ENCODE measurements around the gene ROR1. TPM values are rescaled to one million over a fixed set of nuclear protein-coding genes. Genes with fewer than 3 reads are reported as not detected.

The ROR1 gene
- total RNA-seq, 1 donor from 2014 or later: not detected

GRCh38 chr1:63886340-63886739 lies 112.5 kb downstream of the ROR1 start:
- no peaks in the 10 kb centered on the region for H3K36me3 Mint-ChIP-seq (ENCODE audit: low read depth)
- no peak for DNase-seq
- intact Hi-C loops (cut with micrococcal nuclease): no loop called here
- H3K27ac Mint-ChIP-seq: no peak overlapping the region
- no peak overlapping the region for H3K4me3 Mint-ChIP-seq
- H3K27me3 Mint-ChIP-seq: peaks cover 1% of the 10 kb centered on the region
- H3K4me1 Mint-ChIP-seq: no peaks in the 10 kb centered on the region
- H3K9me3 Mint-ChIP-seq: no peaks in the 10 kb centered on the region

DNA sequence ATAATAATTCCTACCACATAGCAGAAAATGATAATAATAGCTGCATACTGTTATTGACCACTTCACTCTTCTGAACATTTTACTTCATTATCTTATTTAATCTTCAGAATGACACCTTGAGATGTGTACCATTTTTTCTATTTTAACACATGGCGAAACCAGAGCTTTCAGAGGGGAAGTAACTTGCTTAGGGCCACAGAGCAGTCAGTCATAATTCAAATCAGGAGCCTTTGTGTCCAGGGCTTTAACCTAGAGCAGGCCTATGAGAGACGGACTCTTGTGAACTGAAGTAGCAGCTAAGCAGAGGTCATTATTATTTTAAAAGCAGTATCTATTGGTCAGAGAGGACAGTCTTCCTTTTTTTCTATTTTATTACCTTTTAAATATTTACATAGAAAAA lies 114.0 kb downstream of the ROR1 start:
- Mint-ChIP-seq H3K27ac (no peak overlapping the region), H3K9me3 (no peaks in the 10 kb centered on the region), H3K4me1 (no peaks in the 10 kb centered on the region), H3K36me3 (ENCODE audit: low read depth) (no peaks in the 10 kb centered on the region), H3K4me3 (no peak overlapping the region), H3K27me3 (no peaks in the 10 kb centered on the region)
- intact Hi-C loops (cut with micrococcal nuclease): no loop called here
- no peak for DNase-seq

DNA sequence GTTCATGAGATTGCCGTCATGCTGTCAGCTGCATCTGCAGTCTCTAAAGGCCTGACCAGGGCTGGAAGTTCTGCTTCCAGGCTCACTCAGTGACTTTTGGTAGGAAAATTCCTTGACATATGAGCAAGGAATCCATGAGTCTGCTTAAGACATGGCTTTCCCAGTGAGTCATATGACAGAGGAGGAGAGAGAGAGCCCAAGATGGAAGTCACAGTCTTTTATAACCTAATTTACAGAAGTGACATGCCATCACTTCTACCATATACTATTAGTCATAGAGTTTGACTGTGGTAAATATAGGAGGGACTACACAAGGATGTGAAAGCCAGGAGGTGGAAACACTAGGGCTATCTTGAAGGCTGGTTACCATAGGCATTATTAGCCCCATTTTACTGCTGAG lies 115.2 kb downstream of the ROR1 start:
- intact Hi-C loops (cut with micrococcal nuclease): no loop called here
- no peak overlapping the region for H3K4me3 Mint-ChIP-seq
- no peak overlapping the region for H3K27ac Mint-ChIP-seq
- no peak for DNase-seq
- no peaks in the 10 kb centered on the region for H3K9me3 Mint-ChIP-seq
- no peaks in the 10 kb centered on the region for H3K36me3 Mint-ChIP-seq (ENCODE audit: low read depth)
- no peaks in the 10 kb centered on the region for H3K27me3 Mint-ChIP-seq
- H3K4me1 Mint-ChIP-seq: no peaks in the 10 kb centered on the region

DNA sequence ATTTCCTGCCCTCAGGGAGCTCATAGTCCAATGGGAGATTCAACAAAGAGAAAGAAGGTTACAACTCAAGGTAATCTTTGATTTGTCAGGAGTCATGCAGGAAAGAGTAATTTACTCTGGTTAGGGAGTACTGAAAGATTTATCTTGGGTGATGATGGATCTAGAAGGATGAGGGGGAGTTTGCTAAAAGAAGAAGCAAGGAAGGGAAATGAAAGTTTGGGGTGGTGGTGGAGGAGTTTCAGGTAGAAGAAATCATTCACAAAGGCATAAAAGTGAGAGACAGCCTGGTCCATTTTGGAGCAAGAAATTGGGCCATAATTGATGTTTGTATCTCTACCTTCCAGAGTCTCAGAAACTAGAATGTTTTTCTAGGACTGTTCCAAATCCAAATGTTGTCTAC lies 116.7 kb downstream of the ROR1 start:
- H3K4me3 Mint-ChIP-seq: no peak overlapping the region
- H3K36me3 Mint-ChIP-seq (ENCODE audit: low read depth): no peaks in the 10 kb centered on the region
- no peaks in the 10 kb centered on the region for H3K9me3 Mint-ChIP-seq
- H3K4me1 Mint-ChIP-seq: no peaks in the 10 kb centered on the region
- H3K27ac Mint-ChIP-seq: no peak overlapping the region
- peaks cover 2% of the 10 kb centered on the region for H3K27me3 Mint-ChIP-seq
- no peak for DNase-seq
- intact Hi-C loops (cut with micrococcal nuclease): no loop called here

GRCh38 chr1:63891060-63891690 lies 117.4 kb downstream of the ROR1 start:
- no peaks in the 10 kb centered on the region for H3K36me3 Mint-ChIP-seq (ENCODE audit: low read depth)
- no peak for DNase-seq
- no peaks in the 10 kb centered on the region for H3K9me3 Mint-ChIP-seq
- no peak overlapping the region for H3K27ac Mint-ChIP-seq
- peaks cover 2% of the 10 kb centered on the region for H3K27me3 Mint-ChIP-seq
- H3K4me3 Mint-ChIP-seq: no peak overlapping the region
- intact Hi-C loops (cut with micrococcal nuclease): no loop called here
- H3K4me1 Mint-ChIP-seq: no peaks in the 10 kb centered on the region

GRCh38 chr1:63892632-63893395 lies 119.0 kb downstream of the ROR1 start:
- no peak for DNase-seq
- no peak overlapping the region for H3K4me3 Mint-ChIP-seq
- intact Hi-C loops (cut with micrococcal nuclease): no loop called here
- no peaks in the 10 kb centered on the region for H3K9me3 Mint-ChIP-seq
- peaks cover 4% of the 10 kb centered on the region for H3K27me3 Mint-ChIP-seq
- H3K27ac Mint-ChIP-seq: no peak overlapping the region
- H3K4me1 Mint-ChIP-seq: no peaks in the 10 kb centered on the region
- no peaks in the 10 kb centered on the region for H3K36me3 Mint-ChIP-seq (ENCODE audit: low read depth)

GRCh38 chr1:63893976-63894375 lies 120.2 kb downstream of the ROR1 start:
- intact Hi-C loops (cut with micrococcal nuclease): no loop called here
- DNase-seq: no peak
- Mint-ChIP-seq H3K27me3 (peaks cover 8% of the 10 kb centered on the region), H3K9me3 (no peaks in the 10 kb centered on the region), H3K27ac (no peak overlapping the region), H3K36me3 (ENCODE audit: low read depth) (no peaks in the 10 kb centered on the region), H3K4me1 (no peaks in the 10 kb centered on the region), H3K4me3 (no peak overlapping the region)

DNA sequence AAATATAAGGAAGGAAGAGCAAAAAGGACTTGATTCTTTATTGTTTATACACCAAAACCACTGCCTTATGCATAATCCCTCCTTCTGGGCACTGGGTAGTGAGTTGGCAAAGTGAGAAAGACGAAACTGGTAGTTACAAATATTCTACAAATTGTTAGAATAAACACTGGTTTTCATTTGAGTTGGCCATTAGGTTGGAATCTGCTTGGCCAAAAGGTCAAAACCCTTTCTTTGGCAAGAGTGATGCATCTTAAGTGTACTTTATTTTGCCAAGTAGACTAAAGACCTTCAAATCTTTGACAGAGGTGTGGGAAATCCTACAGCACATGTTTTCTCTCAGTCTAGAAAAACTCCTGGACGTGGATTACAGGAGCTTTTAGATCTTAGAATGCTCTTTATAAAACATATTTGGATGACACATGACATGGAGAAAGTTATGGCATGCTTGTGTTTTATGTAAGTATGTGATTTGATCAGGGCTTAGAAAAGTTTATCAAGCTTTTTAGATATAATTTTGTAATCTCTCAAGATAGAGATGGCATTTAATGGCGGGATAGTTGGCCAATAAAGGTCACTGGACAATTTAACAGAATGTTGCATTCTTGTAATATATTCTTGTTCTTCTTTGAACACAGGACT lies 120.9 kb downstream of the ROR1 start:
- intact Hi-C loops (cut with micrococcal nuclease): no loop called here
- H3K4me3 Mint-ChIP-seq: no peak overlapping the region
- H3K27ac Mint-ChIP-seq: no peak overlapping the region
- H3K27me3 Mint-ChIP-seq: peaks cover 8% of the 10 kb centered on the region
- no peaks in the 10 kb centered on the region for H3K9me3 Mint-ChIP-seq
- H3K4me1 Mint-ChIP-seq: no peaks in the 10 kb centered on the region
- H3K36me3 Mint-ChIP-seq (ENCODE audit: low read depth): no peaks in the 10 kb centered on the region
- DNase-seq: no peak

DNA sequence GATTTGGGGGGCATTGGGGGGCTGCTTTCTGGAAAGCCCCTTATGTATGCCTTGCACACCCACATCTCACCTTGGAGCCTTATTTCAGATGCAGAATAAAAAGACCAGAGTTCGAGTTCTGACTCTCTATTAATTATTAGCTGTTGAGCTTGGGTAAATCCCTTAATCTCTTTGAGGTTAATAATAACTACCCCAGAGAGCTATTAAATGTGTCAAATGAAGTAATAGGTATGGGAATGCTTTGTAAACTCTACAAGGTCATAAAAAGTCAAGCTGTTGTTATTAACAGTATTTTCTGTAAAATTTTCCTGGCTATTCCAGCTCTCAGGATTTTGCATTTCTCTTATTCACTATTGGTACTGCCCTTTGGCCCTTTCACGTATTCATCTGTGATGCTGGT lies 122.9 kb downstream of the ROR1 start:
- H3K9me3 Mint-ChIP-seq: no peaks in the 10 kb centered on the region
- peaks cover 8% of the 10 kb centered on the region for H3K27me3 Mint-ChIP-seq
- no peak overlapping the region for H3K27ac Mint-ChIP-seq
- no peak for DNase-seq
- intact Hi-C loops (cut with micrococcal nuclease): no loop called here
- H3K36me3 Mint-ChIP-seq (ENCODE audit: low read depth): no peaks in the 10 kb centered on the region
- H3K4me1 Mint-ChIP-seq: no peaks in the 10 kb centered on the region
- no peak overlapping the region for H3K4me3 Mint-ChIP-seq

GRCh38 chr1:63898428-63899196 lies 124.8 kb downstream of the ROR1 start:
- H3K27me3 Mint-ChIP-seq: peaks cover 8% of the 10 kb centered on the region
- H3K4me1 Mint-ChIP-seq: no peaks in the 10 kb centered on the region
- H3K36me3 Mint-ChIP-seq (ENCODE audit: low read depth): no peaks in the 10 kb centered on the region
- no peak overlapping the region for H3K27ac Mint-ChIP-seq
- no peak overlapping the region for H3K4me3 Mint-ChIP-seq
- no peak for DNase-seq
- H3K9me3 Mint-ChIP-seq: no peaks in the 10 kb centered on the region
- intact Hi-C loops (cut with micrococcal nuclease): no loop called here

DNA sequence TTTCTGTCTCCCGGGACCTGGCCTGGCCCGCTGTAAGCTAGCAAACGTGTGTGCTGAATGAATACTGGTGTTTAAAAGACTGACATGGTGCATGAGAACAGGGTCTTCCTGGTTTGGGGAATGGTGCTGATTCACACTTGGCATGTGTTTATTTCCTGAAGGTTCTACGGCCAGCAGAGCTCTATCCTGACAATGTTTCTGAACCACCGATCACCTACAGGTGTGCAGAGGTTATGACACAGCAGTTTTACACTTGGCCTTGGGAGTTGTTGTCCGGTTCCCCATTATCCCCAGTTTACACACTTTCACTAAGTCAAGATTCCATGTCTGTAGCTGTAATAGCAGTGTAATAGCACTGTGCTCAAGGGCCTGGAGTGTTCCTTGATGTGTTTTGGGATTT lies 127.3 kb downstream of the ROR1 start:
- Mint-ChIP-seq H3K36me3 (ENCODE audit: low read depth) (no peaks in the 10 kb centered on the region), H3K27me3 (peaks cover 5% of the 10 kb centered on the region), H3K4me1 (no peaks in the 10 kb centered on the region), H3K4me3 (no peak overlapping the region), H3K9me3 (no peaks in the 10 kb centered on the region), H3K27ac (no peak overlapping the region)
- no peak for DNase-seq
- intact Hi-C loops (cut with micrococcal nuclease): no loop called here

DNA sequence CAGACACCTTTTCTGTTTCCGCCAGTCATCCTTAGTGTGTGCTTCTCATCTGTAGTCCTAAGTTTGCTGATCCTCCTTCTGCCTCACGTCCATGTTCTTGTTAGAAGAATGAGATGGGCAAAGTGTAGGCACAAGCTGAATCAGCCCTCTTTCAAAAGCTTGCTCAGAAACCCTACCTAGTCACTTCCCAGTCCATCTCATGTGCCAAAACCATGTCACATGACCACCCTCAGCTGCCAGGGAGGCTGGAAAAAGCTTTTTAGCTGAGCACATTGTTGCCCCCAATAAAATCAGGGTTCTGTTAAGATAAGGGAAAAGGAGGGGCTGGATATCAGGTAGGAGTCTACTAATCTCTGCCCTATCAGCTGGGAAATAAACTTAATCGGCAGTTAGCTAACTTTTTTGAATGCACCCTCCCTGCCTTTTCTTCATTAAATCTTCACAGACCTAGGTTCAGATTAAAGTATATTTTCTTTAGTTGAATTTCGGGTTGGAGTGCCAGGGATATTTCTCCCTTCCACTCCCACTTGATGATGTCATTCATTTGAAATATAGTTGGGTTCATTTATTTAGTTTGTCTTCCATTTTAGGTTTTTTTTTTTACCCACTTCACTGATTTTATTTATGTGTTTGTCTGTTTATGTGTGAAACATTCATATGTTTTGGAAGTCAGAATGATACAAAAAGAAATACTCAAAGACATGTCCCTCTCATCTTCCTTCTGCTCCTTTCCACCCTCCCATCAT lies 129.2 kb downstream of the ROR1 start:
- H3K9me3 Mint-ChIP-seq: no peaks in the 10 kb centered on the region
- H3K27me3 Mint-ChIP-seq: peaks cover 4% of the 10 kb centered on the region
- no peaks in the 10 kb centered on the region for H3K36me3 Mint-ChIP-seq (ENCODE audit: low read depth)
- no peak for DNase-seq
- intact Hi-C loops (cut with micrococcal nuclease): no loop called here
- H3K4me3 Mint-ChIP-seq: no peak overlapping the region
- no peaks in the 10 kb centered on the region for H3K4me1 Mint-ChIP-seq
- H3K27ac Mint-ChIP-seq: no peak overlapping the region

DNA sequence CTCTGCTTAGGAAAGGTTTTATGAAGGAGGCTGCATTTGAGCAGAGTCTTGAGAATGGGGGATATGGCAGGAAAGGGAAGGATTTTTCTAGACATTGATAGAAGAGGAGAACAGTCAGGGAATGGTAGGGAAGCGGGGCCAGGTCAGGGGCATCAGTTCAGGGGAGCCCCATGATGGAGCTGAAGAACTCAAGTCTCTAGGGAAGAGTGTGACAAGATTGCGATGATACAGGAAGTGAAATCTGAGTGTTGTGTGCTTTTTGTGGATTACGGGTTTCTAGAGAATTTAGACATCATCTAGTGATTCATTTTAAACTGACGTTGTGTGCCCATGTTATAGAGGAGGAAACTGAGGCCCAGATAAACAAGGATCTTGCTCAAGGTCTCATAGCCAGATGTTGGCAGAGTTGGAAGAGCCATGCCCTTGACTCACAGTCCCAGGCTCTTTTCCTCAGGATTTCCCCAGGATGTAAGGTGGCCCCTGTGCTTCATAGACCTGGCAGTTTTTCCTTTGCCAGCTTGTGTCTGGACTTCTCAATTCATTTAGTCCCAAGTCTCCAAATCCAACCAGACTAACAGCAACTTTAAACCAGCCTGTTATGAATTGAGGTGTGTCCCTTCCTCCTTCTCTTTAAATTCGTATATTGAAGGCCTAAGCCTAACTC lies 130.3 kb downstream of the ROR1 start:
- no peak for DNase-seq
- Mint-ChIP-seq H3K4me3 (no peak overlapping the region), H3K27me3 (no peaks in the 10 kb centered on the region), H3K4me1 (no peaks in the 10 kb centered on the region), H3K36me3 (ENCODE audit: low read depth) (no peaks in the 10 kb centered on the region), H3K27ac (no peak overlapping the region), H3K9me3 (no peaks in the 10 kb centered on the region)
- intact Hi-C loops (cut with micrococcal nuclease): no loop called here
